Activated CD8-positive, alpha-beta memory T cell treated with anti-CD3 and anti-CD28 coated beads for 24 hours (primary cell): ENCODE data around the gene DARS2.
"Not testable (repeated sequence)": the region's sequence is repeated elsewhere in the genome, so short reads cannot be mapped to it uniquely, and the experiment has no call there.

Experiments
- DNase-seq: peaks from one replicate; pipeline ENCODE4 v3.0.0-alpha.2; 2020

DARS2 gene

GRCh38 chr1:173824315-173825081 lies at the start of gene DARS2, which contains the start of gene CENPL:
TSS of gene DARS2 (plus strand) at chr1:173824673. CDS start at chr1:173825230, 557 bp downstream.
TSS of gene CENPL (minus strand) at chr1:173824883. CDS start at chr1:173811299, 13,584 bp downstream.
- peak; percentile 94 for DNase-seq

- no peak for DNase-seq
These were observed 48.8 kb upstream of the DARS2 start for GRCh38 chr1:173775578-173776226.

- no peak for DNase-seq
These were observed 44.5 kb upstream of the DARS2 start for GRCh38 chr1:173779936-173780335.

- no peak for DNase-seq
These were observed 39.5 kb upstream of the DARS2 start for GRCh38 chr1:173784997-173785396.

- no peak for DNase-seq
These were observed 34.6 kb upstream of the DARS2 start for GRCh38 chr1:173789841-173790240.

- no peak for DNase-seq
These were observed 26.4 kb upstream of the DARS2 start for GRCh38 chr1:173798078-173798477.

- DNase-seq, result not testable (repeated sequence)
These were observed 24.5 kb upstream of the DARS2 start for GRCh38 chr1:173799995-173800394.

- no peak for DNase-seq
These were observed 21.5 kb upstream of the DARS2 start for GRCh38 chr1:173802961-173803360.

GRCh38 chr1:173813654-173814053 lies 10.8 kb upstream of the DARS2 start:
- DNase-seq, result not testable (repeated sequence)

- DNase-seq, result no peak
These were observed 6.0 kb upstream of the DARS2 start for GRCh38 chr1:173818459-173818858.

GRCh38 chr1:173821680-173822079 lies 2.8 kb upstream of the DARS2 start:
- no peak for DNase-seq

- DNase-seq, result no peak
These were observed 625 bp upstream of the DARS2 start for GRCh38 chr1:173823781-173824314.

GRCh38 chr1:173827611-173828010 lies 3.1 kb downstream of the DARS2 start:
- no peak for DNase-seq

GRCh38 chr1:173832748-173833147 lies 8.3 kb downstream of the DARS2 start:
- no peak for DNase-seq

- DNase-seq, result no peak
These were observed 27.6 kb downstream of the DARS2 start for GRCh38 chr1:173852105-173852504.

- DNase-seq, result no peak
These were observed 28.6 kb downstream of the DARS2 start for GRCh38 chr1:173853074-173853473.

- DNase-seq, result no peak
These were observed 31.5 kb downstream of the DARS2 start for GRCh38 chr1:173856014-173856413.

- DNase-seq, result no peak
These were observed 32.4 kb downstream of the DARS2 start for GRCh38 chr1:173856903-173857302.

- no peak for DNase-seq
These were observed 33.0 kb downstream of the DARS2 start for GRCh38 chr1:173857363-173857917.

- DNase-seq, result not testable (repeated sequence)
These were observed 35.1 kb downstream of the DARS2 start for GRCh38 chr1:173859547-173859946.

GRCh38 chr1:173860065-173860464 lies 35.6 kb downstream of the DARS2 start:
- DNase-seq, result no peak

- peak; percentile 83 for DNase-seq
These were observed 37.3 kb downstream of the DARS2 start for GRCh38 chr1:173861731-173862145.

GRCh38 chr1:173862146-173862768 lies 37.8 kb downstream of the DARS2 start:
- DNase-seq, result peak; percentile 83
